ENCODE results near the gene GPR68. TPM values are rescaled to one million over a fixed set of nuclear protein-coding genes. Genes with fewer than 3 reads are reported as not detected.

The GPR68 gene
- total RNA-seq, 1 experiment from 2014 or later: 0.28 TPM

Other genes starting within 250 kb of the GPR68 start
- gene RPS6KA5, start 184.1 kb downstream of the GPR68 start, total RNA-seq (2021; ENCODE audit: unreplicated experiment): 2.6 TPM
- gene DGLUCY, start 130.6 kb downstream of the GPR68 start, total RNA-seq (2021; ENCODE audit: unreplicated experiment): 21.3 TPM
- 21.3 TPM for gene CCDC88C, start 173.1 kb upstream of the GPR68 start, total RNA-seq (2021; ENCODE audit: unreplicated experiment)

Measured in Panc1 (cell line).